CD4-positive, alpha-beta T cell treated with Interferon gamma for 1 hour (primary cell): ENCODE measurements around the gene CSPG5.

Experiments used
- DNase-seq: peaks from one replicate; pipeline ENCODE4 v3.0.0-alpha.2; 2020

Gene CSPG5, protein sequence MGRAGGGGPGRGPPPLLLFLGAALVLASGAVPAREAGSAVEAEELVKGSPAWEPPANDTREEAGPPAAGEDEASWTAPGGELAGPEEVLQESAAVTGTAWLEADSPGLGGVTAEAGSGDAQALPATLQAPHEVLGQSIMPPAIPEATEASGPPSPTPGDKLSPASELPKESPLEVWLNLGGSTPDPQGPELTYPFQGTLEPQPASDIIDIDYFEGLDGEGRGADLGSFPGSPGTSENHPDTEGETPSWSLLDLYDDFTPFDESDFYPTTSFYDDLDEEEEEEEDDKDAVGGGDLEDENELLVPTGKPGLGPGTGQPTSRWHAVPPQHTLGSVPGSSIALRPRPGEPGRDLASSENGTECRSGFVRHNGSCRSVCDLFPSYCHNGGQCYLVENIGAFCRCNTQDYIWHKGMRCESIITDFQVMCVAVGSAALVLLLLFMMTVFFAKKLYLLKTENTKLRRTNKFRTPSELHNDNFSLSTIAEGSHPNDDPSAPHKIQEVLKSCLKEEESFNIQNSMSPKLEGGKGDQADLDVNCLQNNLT

GRCh38 chr3:47578691-47579632 lies at the start of gene CSPG5:
Gene CSPG5 (minus strand): TSS chr3:47578865. CDS start chr3:47578693, 172 bp downstream.
- DNase-seq = no peak

DNA sequence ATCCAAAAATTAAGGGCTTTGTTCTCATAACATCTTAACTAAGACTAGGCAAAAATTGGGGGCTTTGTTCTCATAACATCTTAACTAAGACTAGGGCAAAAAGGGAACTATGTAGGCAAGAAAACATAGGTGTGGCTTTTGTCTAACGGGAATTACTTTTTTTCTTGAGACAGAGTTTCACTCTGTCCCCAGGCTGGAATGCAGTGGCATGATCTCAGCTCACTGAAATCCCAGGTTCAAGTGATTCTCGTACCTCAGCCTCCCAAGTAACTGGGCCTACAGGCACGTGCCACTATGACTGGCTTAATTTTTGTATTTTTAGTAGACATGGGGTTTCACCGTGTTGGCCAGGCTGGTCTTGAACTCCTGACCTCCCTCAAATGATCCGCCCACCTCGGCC lies 49.8 kb upstream of the CSPG5 start:
- DNase-seq = no peak

GRCh38 chr3:47622671-47623461 lies 44.2 kb upstream of the CSPG5 start:
- no peak for DNase-seq

- no peak for DNase-seq
Observed at GRCh38 chr3:47617086-47618010, 38.7 kb upstream of the CSPG5 start.

GRCh38 chr3:47614788-47615187 lies 36.1 kb upstream of the CSPG5 start:
- DNase-seq = no peak

DNA sequence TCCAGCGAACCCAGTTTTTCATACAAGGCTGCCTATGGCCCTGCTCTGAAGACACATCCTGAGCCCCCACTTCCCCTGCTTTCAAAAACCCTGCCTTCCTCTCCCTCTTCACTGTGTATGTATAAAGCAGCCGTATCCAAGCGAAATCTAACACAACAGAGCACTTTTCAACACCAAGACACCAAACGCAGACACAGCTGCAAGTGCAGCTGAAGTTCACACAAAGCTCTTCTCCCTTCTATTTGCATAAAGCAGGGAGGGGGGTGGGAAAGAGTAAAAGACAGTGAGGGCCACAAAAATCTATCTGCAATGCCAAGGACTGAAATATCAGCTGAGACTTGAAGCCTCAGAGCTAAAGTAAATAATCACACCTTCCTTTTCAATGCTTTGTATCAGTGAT lies 35.1 kb upstream of the CSPG5 start:
- DNase-seq = no peak

- no peak for DNase-seq
Observed at GRCh38 chr3:47612879-47613278, 34.2 kb upstream of the CSPG5 start.

DNA sequence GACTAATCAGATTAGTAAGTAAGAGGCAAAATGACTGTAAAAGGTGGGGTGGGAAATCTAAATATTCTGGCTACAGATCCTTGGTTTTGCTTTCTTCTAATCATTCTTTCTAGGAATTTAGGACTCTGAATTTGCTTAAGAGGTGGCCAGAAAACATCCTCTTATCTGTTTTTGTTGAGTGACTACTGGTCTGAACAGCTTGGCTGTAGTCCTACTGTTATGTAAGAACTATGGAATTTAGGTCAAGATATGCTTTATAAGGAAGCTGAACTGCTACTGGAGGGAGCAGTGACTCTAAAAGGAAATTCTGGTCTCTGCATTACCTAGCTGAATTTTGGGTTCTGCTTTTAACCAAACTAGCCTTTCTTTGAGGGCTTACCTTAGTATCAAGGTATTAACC lies 33.5 kb upstream of the CSPG5 start:
- no peak for DNase-seq

GRCh38 chr3:47611576-47611975 lies 32.9 kb upstream of the CSPG5 start:
- DNase-seq = no peak

DNA sequence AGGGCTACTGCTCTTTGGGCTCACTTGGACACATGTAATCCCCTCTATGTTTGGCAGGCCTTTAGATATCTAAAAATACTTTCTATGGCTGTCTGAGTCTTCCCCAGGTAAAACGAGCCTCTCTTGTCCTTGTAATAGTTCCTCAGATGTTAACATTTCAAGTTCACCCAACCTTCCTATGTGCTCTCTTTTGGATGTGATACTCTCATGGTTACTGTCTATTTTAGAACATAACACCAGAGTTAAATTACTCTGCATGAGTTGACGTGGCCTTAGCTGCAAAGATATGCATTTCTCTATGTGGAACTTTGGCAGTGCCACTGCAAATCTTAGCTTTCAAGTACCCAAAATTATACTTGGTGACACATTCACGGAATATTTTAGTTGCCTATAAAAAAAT lies 31.9 kb upstream of the CSPG5 start:
- no peak for DNase-seq

DNA sequence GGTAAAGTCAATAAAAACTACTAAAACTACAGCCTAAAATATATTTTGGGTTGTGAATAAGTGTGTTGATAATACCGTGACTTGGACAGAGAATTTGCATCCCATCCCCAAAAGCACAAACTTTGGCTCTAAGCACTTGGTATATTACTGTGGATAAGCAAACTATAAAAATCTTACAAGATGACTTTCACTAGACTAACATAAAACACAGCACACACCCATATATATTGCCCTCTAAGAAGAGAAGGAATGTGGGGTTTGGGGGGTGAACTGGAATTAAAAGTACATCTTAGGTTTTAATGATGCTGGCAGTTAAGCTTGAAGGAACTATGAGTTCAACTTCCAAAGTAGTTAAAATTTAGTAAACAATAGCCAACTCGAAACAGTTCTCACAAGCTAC lies 28.7 kb upstream of the CSPG5 start:
- no peak for DNase-seq

DNA sequence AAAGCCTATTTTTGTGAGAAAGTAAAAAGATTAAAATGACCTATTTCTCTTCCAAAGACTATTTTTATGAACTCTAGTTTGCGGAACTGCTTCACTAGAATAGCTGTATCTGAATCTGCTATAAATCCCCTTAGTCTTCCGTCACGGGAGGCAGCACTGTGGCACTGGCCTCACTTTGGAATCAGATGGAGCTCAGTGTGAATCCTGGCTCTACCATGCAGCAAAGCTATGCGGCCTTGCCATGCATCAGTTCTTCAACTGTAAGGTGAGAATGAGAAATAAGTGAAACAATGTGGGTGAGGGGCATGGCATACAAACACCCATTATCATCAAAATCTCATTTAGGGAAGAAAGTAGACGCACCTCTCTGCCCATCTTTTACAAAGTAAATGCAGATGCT lies 27.5 kb upstream of the CSPG5 start:
- no peak for DNase-seq

- DNase-seq = no peak
Observed at GRCh38 chr3:47605652-47606051, 27.0 kb upstream of the CSPG5 start.

DNA sequence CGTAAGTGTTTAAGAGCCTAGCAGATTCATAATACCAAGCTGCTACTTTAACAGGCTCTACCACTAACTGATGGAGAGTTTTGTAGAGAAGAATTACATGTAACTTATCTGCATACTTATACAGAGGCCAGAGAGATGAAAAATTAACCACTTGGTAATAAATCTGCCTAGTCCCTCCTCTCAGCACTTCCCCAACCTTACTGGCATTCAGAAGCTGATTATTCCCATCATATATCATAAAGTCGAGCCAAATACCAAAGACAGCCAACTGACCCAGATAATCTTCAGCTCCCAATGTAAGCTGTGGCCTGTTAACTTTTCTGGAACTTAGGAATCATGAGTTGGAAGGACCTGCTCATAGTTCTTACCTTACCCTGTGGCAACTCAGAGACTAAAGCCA lies 25.5 kb upstream of the CSPG5 start:
- no peak for DNase-seq

DNA sequence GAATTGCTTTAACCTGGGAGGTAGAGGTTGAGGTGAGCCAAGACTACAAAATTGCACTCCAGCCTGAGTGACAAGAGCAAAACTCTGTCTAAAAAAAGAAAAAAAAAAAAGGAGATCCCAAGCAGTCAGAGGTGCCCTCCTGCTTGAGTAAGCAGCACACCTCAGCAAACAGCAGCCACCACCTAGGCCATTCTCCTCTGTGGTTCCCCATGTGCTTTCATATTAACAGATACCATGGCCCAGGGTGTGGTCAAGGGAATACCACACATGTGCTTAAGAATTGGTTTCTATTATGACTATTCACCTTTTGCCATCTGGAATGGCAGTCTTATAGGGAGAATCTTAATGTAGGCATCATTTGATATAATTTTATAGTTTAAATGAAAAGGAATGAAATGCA lies 24.7 kb upstream of the CSPG5 start:
- no peak for DNase-seq

DNA sequence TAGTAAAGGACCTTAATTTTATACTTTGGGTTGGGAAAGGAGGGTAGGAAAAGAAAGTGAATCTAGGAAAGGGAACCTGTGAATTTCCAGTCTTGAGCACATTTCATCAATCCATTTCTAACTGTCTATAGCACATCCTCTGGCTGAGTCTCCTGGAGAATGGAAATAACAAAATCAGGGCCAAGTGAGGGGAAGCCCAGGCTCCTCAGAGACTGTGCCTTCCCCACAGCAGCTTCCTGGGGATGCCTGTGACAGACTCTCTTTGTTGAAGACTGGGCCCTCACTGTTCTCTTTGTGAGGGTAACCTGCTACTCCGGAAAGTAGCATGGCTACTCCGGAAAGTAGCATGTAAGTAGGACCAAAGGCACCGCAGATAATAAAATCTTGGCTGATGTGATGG lies 22.6 kb upstream of the CSPG5 start:
- DNase-seq = no peak

DNA sequence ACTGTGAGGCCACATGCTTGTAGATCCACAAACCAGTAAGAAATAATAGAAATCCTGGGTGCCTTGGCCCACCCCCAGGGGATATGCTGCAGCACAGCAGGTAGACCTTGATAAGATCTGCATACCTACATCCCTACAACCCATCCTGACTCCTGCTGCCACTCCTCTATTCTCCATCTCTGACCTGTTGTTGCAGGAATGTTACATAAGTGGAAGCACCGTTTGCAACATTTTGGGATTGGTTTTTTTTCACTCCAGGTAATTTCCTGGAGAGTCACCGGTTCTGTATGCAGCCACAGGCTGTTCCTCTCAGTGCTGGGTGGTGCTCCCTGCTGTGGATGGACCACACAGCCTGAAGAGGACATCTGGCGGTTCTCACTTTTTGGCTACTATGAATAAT lies 16.1 kb upstream of the CSPG5 start:
- no peak for DNase-seq

- DNase-seq = no peak
Observed at GRCh38 chr3:47592066-47592795, 13.6 kb upstream of the CSPG5 start.

- DNase-seq = no peak
Observed at GRCh38 chr3:47590216-47590615, 11.6 kb upstream of the CSPG5 start.

GRCh38 chr3:47588587-47588986 lies 9.9 kb upstream of the CSPG5 start:
- DNase-seq = no peak

GRCh38 chr3:47588053-47588452 lies 9.4 kb upstream of the CSPG5 start:
- no peak for DNase-seq
